ENCODE data around the gene USP21. TPM values are rescaled to one million over a fixed set of nuclear protein-coding genes. Genes with fewer than 3 reads are reported as not detected.

Gene USP21
- total and polyA plus RNA-seq, 9 of the 15 experiments (the other 6 are each of a cell fraction or from before 2014, with no cell fraction given): 4.9 to 52.4 (median 21.6) TPM

DNA sequence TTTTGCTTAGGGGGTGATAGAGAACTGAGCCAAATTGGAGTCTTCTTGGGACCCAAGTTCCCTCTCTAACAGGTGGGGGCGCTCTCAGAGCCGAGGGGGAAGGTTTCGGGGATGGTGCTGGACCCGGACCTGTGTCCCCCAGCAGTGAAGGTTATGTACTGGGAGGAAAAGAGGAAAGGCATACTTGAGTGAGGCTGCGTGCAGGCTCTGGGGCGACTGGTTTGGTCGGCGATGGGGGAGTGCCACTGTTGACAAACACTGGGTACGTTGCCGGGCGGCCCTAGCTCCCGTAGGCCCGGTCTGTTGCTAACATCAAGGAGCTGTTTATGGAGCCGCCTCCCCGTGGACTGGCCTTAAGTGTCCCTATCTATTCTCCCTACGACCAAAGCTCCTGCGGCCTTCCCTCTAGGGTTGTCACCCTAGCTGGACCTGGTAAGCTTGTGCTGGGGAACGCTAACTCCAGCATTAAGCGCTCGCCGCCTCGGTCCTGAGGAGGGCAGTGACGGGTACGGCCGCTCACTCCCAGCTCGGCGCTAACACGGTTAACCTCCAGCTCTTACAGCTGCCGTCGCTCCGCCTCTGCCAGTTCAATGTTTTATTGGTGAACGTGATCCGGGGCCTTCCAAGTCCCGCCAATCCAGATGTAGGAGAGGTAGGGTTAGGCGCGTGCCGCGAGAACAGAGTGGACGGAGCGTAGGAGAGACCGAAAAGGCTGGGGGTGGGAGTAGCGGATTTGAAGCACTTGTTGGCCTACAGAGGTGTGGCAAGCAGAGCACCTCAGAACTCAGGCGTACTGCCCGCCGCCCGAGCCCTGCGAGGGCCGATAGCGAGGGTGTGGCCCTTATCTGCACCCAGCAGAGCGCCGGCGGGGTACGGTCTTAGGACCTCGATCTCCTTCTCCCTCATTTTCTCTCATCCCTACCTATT, 6.7 kb downstream of the USP21 start, which contains the start of gene PPOX (continued):
- TF ChIP-seq RNF2 (IDR thresholded peaks at IDR 0.05) (peak; percentile 96), ARHGAP35 (IDR thresholded peaks at IDR 0.05; ENCODE audit: partially characterized antibody) (no peak), ZNF212 (CRISPR knock-in tag; IDR thresholded peaks at IDR 0.05) (no peak), ZNF277 (CRISPR knock-in tag; IDR thresholded peaks at IDR 0.05; ENCODE audit: borderline replicate concordance) (no peak), IFI16 (CRISPR knock-in tag; IDR thresholded peaks at IDR 0.05) (no peak), RBM25 (IDR thresholded peaks at IDR 0.05; ENCODE audit: low read depth, low read length, severe bottlenecking) (peak; percentile 68), BRF1 (IDR thresholded peaks at IDR 0.05; ENCODE audit: borderline replicate concordance, extremely low read depth, insufficient read length) (no peak), ZNF507 (tag; conservative IDR thresholded peaks at IDR 0.05) (no peak), CREB3 (tag; conservative IDR thresholded peaks at IDR 0.05; ENCODE audit: low read depth) (no peak; the same call in 1 of the 2 replicates), HOXB6 (CRISPR knock-in tag; IDR thresholded peaks at IDR 0.05; ENCODE audit: borderline replicate concordance) (no peak), CCNT2 (IDR thresholded peaks at IDR 0.05; ENCODE audit: borderline replicate concordance, extremely low read depth, insufficient read length, low read depth, low read length) (peak; percentile 100), TEAD1 (CRISPR knock-in tag; IDR thresholded peaks at IDR 0.05) (peak; percentile 52 to 60), ESRRB (CRISPR knock-in tag; IDR thresholded peaks at IDR 0.05; ENCODE audit: borderline replicate concordance) (no peak)
- TF ChIP-seq, protein P1, sequence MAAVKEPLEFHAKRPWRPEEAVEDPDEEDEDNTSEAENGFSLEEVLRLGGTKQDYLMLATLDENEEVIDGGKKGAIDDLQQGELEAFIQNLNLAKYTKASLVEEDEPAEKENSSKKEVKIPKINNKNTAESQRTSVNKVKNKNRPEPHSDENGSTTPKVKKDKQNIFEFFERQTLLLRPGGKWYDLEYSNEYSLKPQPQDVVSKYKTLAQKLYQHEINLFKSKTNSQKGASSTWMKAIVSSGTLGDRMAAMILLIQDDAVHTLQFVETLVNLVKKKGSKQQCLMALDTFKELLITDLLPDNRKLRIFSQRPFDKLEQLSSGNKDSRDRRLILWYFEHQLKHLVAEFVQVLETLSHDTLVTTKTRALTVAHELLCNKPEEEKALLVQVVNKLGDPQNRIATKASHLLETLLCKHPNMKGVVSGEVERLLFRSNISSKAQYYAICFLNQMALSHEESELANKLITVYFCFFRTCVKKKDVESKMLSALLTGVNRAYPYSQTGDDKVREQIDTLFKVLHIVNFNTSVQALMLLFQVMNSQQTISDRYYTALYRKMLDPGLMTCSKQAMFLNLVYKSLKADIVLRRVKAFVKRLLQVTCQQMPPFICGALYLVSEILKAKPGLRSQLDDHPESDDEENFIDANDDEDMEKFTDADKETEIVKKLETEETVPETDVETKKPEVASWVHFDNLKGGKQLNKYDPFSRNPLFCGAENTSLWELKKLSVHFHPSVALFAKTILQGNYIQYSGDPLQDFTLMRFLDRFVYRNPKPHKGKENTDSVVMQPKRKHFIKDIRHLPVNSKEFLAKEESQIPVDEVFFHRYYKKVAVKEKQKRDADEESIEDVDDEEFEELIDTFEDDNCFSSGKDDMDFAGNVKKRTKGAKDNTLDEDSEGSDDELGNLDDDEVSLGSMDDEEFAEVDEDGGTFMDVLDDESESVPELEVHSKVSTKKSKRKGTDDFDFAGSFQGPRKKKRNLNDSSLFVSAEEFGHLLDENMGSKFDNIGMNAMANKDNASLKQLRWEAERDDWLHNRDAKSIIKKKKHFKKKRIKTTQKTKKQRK (IDR thresholded peaks at IDR 0.05; ENCODE audit: borderline replicate concordance, low read depth, low read length): no peak
- TF ChIP-seq, protein P2, sequence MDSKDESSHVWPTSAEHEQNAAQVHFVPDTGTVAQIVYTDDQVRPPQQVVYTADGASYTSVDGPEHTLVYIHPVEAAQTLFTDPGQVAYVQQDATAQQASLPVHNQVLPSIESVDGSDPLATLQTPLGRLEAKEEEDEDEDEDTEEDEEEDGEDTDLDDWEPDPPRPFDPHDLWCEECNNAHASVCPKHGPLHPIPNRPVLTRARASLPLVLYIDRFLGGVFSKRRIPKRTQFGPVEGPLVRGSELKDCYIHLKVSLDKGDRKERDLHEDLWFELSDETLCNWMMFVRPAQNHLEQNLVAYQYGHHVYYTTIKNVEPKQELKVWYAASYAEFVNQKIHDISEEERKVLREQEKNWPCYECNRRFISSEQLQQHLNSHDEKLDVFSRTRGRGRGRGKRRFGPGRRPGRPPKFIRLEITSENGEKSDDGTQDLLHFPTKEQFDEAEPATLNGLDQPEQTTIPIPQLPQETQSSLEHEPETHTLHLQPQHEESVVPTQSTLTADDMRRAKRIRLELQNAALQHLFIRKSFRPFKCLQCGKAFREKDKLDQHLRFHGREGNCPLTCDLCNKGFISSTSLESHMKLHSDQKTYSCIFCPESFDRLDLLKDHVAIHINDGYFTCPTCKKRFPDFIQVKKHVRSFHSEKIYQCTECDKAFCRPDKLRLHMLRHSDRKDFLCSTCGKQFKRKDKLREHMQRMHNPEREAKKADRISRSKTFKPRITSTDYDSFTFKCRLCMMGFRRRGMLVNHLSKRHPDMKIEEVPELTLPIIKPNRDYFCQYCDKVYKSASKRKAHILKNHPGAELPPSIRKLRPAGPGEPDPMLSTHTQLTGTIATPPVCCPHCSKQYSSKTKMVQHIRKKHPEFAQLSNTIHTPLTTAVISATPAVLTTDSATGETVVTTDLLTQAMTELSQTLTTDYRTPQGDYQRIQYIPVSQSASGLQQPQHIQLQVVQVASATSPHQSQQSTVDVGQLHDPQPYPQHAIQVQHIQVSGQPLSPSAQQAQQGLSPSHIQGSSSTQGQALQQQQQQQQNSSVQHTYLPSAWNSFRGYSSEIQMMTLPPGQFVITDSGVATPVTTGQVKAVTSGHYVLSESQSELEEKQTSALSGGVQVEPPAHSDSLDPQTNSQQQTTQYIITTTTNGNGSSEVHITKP (IDR thresholded peaks at IDR 0.05; ENCODE audit: partially characterized antibody): peak; percentile 87
